ENCODE measurements around the gene MMD. TPM values are rescaled to one million over a fixed set of nuclear protein-coding genes. Genes with fewer than 3 reads are reported as not detected.

Gene MMD
- total and polyA plus RNA-seq, 3 donors from 2014 or later: 38.3 to 73.1 (median 53.7) TPM

GRCh38 chr17:55454906-55455474, 33.4 kb upstream of the MMD start:
- H3K4me3 ChIP-seq: no peak overlapping the region
- H3K27ac ChIP-seq: no peak overlapping the region
- H3K9me3 ChIP-seq: no peaks in the 10 kb centered on the region
- no peaks in the 10 kb centered on the region for H3K36me3 ChIP-seq (ENCODE audit: low read depth, missing control alignments)
- H3K4me1 ChIP-seq: peaks cover 6% of the 10 kb centered on the region
- no peak for TF ChIP-seq POLR2A (IDR thresholded peaks at IDR 0.05)
- TF ChIP-seq, protein P1, sequence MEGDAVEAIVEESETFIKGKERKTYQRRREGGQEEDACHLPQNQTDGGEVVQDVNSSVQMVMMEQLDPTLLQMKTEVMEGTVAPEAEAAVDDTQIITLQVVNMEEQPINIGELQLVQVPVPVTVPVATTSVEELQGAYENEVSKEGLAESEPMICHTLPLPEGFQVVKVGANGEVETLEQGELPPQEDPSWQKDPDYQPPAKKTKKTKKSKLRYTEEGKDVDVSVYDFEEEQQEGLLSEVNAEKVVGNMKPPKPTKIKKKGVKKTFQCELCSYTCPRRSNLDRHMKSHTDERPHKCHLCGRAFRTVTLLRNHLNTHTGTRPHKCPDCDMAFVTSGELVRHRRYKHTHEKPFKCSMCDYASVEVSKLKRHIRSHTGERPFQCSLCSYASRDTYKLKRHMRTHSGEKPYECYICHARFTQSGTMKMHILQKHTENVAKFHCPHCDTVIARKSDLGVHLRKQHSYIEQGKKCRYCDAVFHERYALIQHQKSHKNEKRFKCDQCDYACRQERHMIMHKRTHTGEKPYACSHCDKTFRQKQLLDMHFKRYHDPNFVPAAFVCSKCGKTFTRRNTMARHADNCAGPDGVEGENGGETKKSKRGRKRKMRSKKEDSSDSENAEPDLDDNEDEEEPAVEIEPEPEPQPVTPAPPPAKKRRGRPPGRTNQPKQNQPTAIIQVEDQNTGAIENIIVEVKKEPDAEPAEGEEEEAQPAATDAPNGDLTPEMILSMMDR (IDR thresholded peaks at IDR 0.05): no peak
- WGBS, 2 donors: 75 to 88% methylated on average over 4 of the region's 4 CpGs
- intact Hi-C loops (cut with DNase I; ENCODE audit: low total_unique reads): no loop called here
- no peak for DNase-seq
- no peaks in the 10 kb centered on the region for H3K27me3 ChIP-seq

- H3K4me3 ChIP-seq: no peak overlapping the region
- no peaks in the 10 kb centered on the region for H3K27me3 ChIP-seq
- H3K36me3 ChIP-seq (ENCODE audit: low read depth, missing control alignments): no peaks in the 10 kb centered on the region
- H3K9me3 ChIP-seq: no peaks in the 10 kb centered on the region
- TF ChIP-seq, protein P1 (IDR thresholded peaks at IDR 0.05): no peak
- no peak for TF ChIP-seq POLR2A (IDR thresholded peaks at IDR 0.05)
- intact Hi-C loops (cut with DNase I; ENCODE audit: low total_unique reads): no loop called here
- WGBS, 2 donors: 57 to 61% methylated on average over 6 of the region's 6 CpGs
- peaks cover 6% of the 10 kb centered on the region for H3K4me1 ChIP-seq
- DNase-seq: no peak
- no peak overlapping the region for H3K27ac ChIP-seq
These were observed 32.4 kb upstream of the MMD start for GRCh38 chr17:55453839-55454557.

DNA sequence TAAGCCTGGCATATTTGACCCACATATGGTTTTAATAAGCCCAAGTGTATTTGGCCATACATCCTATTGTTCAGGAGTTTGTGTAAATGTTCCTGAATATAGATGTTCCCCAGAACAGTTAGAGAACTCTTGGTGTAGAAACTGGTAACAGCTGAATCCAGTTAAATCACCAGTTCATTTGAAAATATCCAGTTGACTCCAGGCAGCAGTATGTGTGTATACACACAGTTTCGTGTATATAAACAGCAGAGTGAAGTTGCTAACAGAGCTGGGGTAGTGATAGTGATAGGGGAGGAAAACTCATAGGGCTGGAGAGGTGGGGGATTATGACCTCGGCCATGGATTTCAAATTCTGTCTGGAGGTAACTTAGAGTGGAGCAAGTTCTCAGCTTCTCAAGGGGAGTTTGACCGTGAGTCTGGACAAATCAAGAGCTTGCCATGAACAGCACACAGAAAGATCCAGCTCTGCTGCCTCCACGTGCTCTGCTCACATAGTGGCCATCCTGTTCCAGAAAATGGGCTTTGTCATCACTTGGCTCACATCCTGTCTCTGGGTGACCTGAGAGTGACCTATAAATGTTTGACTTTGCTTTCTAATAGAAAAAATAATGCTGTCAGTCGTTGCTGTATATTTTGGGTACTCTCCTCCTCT, 30.6 kb upstream of the MMD start:
- intact Hi-C loops (cut with DNase I; ENCODE audit: low total_unique reads): no loop called here

DNA sequence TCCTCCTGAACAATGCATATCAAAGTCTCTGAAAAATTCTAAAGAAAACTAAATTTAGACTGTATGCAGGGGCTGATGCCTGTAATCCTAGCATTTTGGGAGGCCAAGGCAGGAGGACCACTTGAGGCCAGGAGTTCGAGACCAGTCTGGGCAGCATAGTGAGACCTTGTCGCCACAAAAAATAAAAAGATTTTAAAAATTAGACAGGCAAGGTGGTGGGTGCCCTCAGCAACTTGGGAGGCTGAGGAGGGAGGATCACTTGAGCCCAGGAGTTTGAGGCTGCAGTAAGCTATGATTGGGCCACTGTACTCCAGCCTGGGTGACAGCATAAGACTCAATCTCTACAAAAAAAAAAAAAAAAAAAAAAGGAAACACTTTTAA, 30.1 kb upstream of the MMD start:
- Histone ChIP-seq H3K36me3 (ENCODE audit: low read depth, missing control alignments) (no peaks in the 10 kb centered on the region), H3K4me1 (peaks cover 6% of the 10 kb centered on the region), H3K9me3 (no peaks in the 10 kb centered on the region), H3K4me3 (no peak overlapping the region), H3K27ac (no peak overlapping the region), H3K27me3 (no peaks in the 10 kb centered on the region)
- intact Hi-C loops (cut with DNase I; ENCODE audit: low total_unique reads): no loop called here
- 96 to 100% methylated on average over 2 of the region's 2 CpGs for WGBS, 2 donors
- DNase-seq: no peak
- TF ChIP-seq, protein P1 (IDR thresholded peaks at IDR 0.05): no peak
- TF ChIP-seq POLR2A (IDR thresholded peaks at IDR 0.05): no peak

More for the DNA sequence above, 30.6 kb upstream of the MMD start:
- H3K4me1 ChIP-seq: peaks cover 6% of the 10 kb centered on the region
- no peak overlapping the region for H3K4me3 ChIP-seq
- peak; percentile 62 for DNase-seq
- H3K27me3 ChIP-seq: no peaks in the 10 kb centered on the region
- no peaks in the 10 kb centered on the region for H3K36me3 ChIP-seq (ENCODE audit: low read depth, missing control alignments)
- TF ChIP-seq POLR2A (IDR thresholded peaks at IDR 0.05): no peak
- TF ChIP-seq, protein P1 (IDR thresholded peaks at IDR 0.05): no peak
- no peak overlapping the region for H3K27ac ChIP-seq
- 52 to 61% methylated on average over 5 of the region's 5 CpGs for WGBS, 2 donors
- no peaks in the 10 kb centered on the region for H3K9me3 ChIP-seq

Measured in testis (tissue), 3 donors.